ENCODE results near the gene FBXO22. TPM values are rescaled to one million over a fixed set of nuclear protein-coding genes. Genes with fewer than 3 reads are reported as not detected.
"Not testable (repeated sequence)": the region's sequence is repeated elsewhere in the genome, so short reads cannot be mapped to it uniquely, and the experiment has no call there.

Gene FBXO22
- polyA plus RNA-seq (ENCODE audit: insufficient read length in 10 of 10): 10 to 100 TPM; 21.0 to 29.4 (median 24.4) TPM
- long read RNA-seq, donor 1, full-length matches to known transcripts: 4 of 4 reads
- long read RNA-seq, donor 1, partial matches to known transcripts: 0 of 4 reads
- long read RNA-seq, donor 1, other reads (novel, unspliced or antisense): 0 of 4 reads
- long read RNA-seq, donor 2, partial matches to known transcripts: 0 of 2 reads
- long read RNA-seq, donor 2, other reads (novel, unspliced or antisense): 0 of 2 reads
- long read RNA-seq, donor 3: 0 reads
- long read RNA-seq, donor 4, full-length matches to known transcripts: 5 of 5 reads
- long read RNA-seq, donor 4, partial matches to known transcripts: 0 of 5 reads
- long read RNA-seq, donor 4, other reads (novel, unspliced or antisense): 0 of 5 reads
- long read RNA-seq, donor 5, full-length matches to known transcripts: 6 of 6 reads
- long read RNA-seq, donor 5, partial matches to known transcripts: 0 of 6 reads
- long read RNA-seq, donor 5, other reads (novel, unspliced or antisense): 0 of 6 reads
- long read RNA-seq, donor 6, full-length matches to known transcripts: 4 of 4 reads
- long read RNA-seq, donor 6, partial matches to known transcripts: 0 of 4 reads
- long read RNA-seq, donor 6, other reads (novel, unspliced or antisense): 0 of 4 reads
- long read RNA-seq, donor 7, full-length matches to known transcripts: 3 of 3 reads
- long read RNA-seq, donor 7, partial matches to known transcripts: 0 of 3 reads
- long read RNA-seq, donor 7, other reads (novel, unspliced or antisense): 0 of 3 reads
- long read RNA-seq, donor 8, full-length matches to known transcripts: 3 of 3 reads
- long read RNA-seq, donor 8, partial matches to known transcripts: 0 of 3 reads
- long read RNA-seq, donor 8, other reads (novel, unspliced or antisense): 0 of 3 reads
- long read RNA-seq, donor 9, full-length matches to known transcripts: 1 of 1 reads
- long read RNA-seq, donor 9, partial matches to known transcripts: 0 of 1 reads
- long read RNA-seq, donor 9, other reads (novel, unspliced or antisense): 0 of 1 reads

DNA sequence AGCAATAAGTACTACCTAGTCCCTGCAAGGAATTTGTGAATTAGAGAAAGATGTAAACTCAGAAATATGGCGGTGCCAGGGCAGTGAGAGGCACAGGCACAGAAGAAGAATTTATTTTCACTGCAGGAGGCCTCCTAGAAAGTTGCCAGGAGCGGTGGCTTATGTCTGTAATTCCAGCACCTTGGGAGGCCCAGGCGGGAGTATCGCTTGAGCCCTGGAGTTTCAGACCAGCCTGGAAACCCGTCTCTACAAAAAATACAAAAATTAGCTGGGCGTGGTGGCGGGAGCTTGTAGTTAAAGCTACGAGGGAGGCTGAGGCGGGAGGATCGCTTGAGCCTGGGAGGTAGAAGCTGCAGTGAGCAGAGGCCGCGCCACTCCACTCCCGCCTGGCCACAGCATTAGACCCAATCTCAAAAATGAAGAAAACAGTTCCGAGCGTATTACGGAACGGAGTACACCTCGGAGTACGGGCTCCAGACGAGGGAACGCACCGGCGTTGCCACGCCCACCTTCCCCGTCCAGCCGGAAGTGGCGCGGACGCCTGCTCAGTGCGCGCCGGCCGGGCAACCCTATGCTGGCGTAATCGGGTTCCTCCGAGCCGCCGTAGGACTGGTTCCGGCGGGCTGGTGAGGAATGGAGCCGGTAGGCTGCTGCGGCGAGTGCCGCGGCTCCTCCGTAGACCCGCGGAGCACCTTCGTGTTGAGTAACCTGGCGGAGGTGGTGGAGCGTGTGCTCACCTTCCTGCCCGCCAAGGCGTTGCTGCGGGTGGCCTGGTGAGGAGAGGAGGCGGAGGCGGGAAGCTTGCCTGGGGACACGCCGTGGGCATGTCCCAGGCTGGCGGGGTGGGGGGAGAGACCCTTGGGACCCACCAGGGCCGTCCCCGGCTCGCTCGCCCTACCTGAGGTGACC is at the start of gene FBXO22:
FBXO22 (plus strand) TSS at position 548 of the 909 bp plus-strand sequence; CDS start at position 634, 86 bp downstream.
- DNase-seq: peak; percentile 89 to 96 (median 92)

GRCh38 chr15:75857886-75858285 is 45.8 kb upstream of the FBXO22 start:
- no peak for DNase-seq

- no peak for DNase-seq
Observed at GRCh38 chr15:75861750-75862402, 41.8 kb upstream of the FBXO22 start.

GRCh38 chr15:75862796-75863195 is 40.9 kb upstream of the FBXO22 start:
- no peak for DNase-seq

DNA sequence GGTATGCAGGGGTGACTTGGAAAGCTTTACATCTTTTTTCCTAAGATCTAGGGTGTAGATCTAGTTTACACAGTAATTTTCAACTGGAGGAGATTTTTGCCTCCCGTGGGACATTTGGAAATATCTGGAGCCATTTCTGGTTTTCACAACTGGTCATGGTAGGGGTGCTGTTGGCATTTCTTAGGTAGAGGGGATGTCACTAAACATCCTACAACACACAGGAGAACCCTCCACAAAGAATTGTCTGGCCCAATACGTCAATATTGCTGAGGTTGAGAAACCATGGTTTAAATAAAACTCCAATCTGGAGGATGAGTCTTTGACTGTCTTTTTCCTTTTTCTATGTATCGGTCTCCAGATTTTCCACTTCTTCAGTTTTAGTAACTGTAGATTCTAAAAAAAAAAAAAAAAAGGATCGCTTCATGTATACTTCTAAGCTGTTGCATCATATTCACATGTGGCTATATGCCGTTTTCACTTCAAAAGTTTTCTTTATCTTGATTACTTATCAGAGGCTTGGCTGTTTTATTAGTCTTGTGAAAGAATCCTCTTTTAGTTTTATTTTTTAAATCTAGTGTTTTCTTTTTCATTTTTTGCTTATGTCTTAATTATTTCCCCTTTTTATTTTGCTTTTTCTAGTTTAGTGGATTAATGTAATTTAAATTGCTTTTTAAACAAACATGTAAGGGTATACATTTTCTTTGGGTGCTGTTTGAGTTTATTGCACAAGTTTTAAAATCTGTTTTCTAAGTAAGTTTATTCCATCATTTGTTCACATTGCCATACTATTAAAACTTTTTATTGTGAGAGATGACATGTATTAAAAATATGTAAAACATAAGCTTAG is 39.2 kb upstream of the FBXO22 start:
- no peak for DNase-seq

- not testable (repeated sequence) for DNase-seq
Observed at GRCh38 chr15:75866045-75866444, 37.6 kb upstream of the FBXO22 start.

GRCh38 chr15:75866916-75867315 is 36.8 kb upstream of the FBXO22 start:
- DNase-seq: no peak

DNA sequence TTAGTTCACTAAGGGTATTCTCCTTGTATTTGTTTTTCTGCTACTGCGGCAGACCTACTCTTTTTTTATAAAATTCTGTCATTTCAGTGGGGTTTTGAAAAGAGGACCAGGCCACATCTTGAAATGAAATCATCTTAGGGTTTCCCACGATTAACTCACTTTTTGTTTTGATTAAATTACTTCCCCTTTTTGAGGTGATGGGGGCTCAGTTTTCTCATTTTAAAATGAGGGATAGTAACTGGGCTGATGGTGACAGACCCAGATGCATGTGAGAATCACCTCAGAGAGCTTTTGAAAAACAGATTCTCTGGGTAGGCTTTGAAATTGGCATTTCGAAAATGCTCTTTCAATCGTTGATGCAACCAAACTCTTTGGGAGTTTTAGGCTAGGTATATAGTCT is 36.2 kb upstream of the FBXO22 start:
- no peak for DNase-seq

DNA sequence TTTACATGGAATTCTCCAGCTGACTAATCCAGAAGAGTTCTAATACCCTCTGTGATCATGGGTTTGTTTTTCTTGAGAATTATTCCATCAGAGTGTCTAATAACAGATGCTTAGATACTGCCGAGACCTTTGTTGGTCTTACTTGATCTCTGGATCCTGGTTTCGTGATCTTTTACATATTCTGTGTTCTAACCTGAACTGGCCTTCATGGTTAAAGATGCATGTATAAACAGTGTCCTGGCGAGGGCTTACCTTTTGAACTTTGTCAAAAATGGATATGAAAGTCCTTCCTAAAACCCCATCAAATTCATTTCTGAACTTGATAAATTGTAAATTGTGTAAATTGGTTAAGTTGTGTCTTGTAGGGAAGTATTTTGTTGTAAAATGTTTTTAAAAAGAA is 35.7 kb upstream of the FBXO22 start:
- DNase-seq: no peak

- DNase-seq: no peak
Observed at GRCh38 chr15:75869446-75869845, 34.2 kb upstream of the FBXO22 start.

DNA sequence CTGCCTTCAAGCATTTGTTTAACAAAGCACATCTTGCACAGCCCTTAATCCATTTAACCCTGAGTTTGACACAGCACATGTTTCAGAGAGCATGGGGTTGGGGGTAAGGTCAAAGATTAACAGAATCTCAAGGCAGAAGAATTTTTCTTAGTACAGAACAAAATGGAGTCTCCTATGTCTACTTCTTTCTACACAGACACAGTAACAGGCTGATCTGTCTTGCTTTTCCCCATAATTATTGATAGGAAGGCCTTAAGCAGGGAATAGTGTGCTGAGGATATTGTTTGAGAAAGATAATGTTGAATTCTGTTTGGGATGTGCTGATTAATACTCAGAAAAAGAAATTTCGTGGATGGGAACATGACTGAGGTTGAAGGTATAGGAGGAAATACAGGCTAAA is 32.1 kb upstream of the FBXO22 start:
- not testable (repeated sequence) for DNase-seq

DNA sequence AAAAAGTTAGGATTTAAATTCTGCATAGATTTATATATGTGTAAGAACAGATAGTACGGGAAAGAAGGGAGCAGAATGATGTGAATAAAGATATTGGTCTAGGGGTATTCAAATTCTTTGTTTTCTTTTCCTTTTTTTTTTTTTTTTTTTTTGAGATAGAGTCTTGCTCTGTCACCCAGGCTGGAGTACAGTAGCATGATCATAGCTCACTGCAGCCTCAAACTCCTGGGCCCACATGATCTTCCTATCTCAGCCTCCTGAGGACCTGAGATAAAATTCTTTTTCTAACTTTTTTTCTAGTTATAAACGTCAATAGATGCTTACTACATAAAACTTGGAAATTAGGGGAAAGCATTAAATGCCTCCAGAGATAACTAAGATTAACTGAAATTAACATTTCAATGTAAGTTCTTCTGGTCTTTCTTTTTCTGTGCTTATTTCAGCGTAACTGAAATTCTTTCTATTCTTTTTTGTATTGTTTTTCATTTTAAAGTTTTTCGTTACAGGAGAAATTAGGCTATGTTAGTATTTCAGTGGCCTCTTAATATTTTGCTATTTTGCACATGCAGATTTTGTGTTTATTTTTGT is 31.2 kb upstream of the FBXO22 start:
- DNase-seq: no peak

- DNase-seq: peak in 1 of 3 donors; percentile 15
Observed at GRCh38 chr15:75884041-75884440, 19.6 kb upstream of the FBXO22 start.

- DNase-seq: no peak
Observed at GRCh38 chr15:75887178-75887577, 16.5 kb upstream of the FBXO22 start.

DNA sequence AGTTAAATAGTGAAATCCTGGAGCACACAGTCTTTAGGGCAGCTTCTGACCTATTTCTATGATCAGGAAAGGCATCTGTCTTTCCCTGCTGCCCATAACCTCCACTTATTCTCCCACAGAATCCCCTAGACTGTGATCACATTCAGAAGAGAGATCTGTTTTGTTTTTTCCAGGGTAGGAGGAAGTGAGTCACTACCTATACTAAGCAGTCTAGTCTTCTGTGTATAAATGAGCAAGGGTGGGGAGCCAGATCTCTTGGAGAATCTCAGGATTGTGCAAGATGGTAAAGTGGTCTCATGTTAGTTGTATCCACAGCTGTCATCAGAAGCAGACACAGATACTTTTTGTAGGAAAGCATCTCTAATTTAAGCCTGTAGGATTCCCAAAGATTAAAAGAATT is 11.8 kb upstream of the FBXO22 start:
- DNase-seq: peak in 1 of 3 donors; percentile 70

DNA sequence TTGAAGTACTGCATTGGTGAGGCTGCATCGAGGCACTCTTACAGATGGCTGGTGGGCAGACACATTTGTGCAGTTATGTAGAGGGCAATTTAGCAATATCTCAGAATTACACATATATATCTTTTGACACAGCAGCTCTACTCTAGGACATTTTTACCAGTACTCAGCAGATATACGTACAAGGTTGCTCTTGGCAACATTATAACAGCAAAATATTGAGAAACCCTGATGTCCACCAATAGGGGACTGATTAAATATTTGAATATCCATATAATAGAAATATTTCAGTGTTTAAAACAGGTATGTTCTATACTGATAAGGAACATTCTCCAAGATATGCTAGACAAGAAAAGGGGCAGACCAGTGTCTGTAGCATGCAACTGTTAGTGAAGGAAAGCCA is 7.9 kb upstream of the FBXO22 start:
- DNase-seq: no peak

GRCh38 chr15:75900577-75900976 is 3.1 kb upstream of the FBXO22 start:
- DNase-seq: no peak

DNA sequence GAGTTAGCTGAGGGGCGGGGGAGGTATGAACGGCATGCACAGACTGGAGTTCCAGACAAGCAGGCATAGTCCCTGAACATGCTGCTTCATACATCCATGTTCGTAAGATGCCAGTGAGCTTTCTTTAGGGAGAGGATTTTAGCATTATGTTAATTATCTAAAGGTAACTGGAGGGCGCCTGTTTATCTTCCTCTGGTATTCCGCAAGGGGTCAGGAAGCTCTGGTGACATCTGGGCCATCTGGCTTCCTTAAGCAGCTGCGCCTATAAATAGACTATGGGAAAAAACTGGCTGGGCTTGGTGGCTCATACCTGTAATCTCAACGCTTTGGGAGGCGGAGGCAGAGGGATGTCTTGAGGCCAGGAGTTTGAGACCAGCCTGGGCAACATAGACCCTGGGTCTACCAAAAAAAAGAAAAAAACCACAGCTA is 1.5 kb upstream of the FBXO22 start:
- peak; percentile 27 to 41 (median 34) for DNase-seq

- no peak for DNase-seq
Observed at GRCh38 chr15:75905231-75905630, 1.6 kb downstream of the FBXO22 start.

Data from muscle of back (tissue), 13 donors.